Prostate gland (tissue), 2 donors: ENCODE results near the gene LGI1. TPM values are rescaled to one million over a fixed set of nuclear protein-coding genes. Genes with fewer than 3 reads are reported as not detected.

Source experiments
- DNase-seq: peaks from one replicate; pipeline ENCODE4 v3.0.0-alpha.2; 2019; ENCODE audit warnings: low spot score
- H3K27ac ChIP-seq, 2 donors: fragments of 200-600 bp; sonication (generic); 2 replicates each; pipeline ENCODE4 v1.5.1; 2017 to 2019
- H3K27me3 ChIP-seq: fragments of 200-600 bp; sonication (generic); replicated peaks from 2 replicates; pipeline ENCODE4 v1.5.1; 2019; ENCODE audit not compliant: insufficient read depth
- H3K36me3 ChIP-seq, 2 donors: fragments of 200-600 bp; sonication (generic); 1 replicate in 1 of 2; 2 replicates in 1 of 2; pipeline versions ENCODE4 v1.5.1 to v1.8.1; 2017 to 2019
- H3K4me1 ChIP-seq: fragments of 200-600 bp; sonication (generic); replicated peaks from 2 replicates; pipeline ENCODE4 v1.5.1; 2019
- H3K4me3 ChIP-seq, 2 donors: fragments of 200-600 bp; sonication (generic); 2 replicates each; pipeline ENCODE4 v1.5.1; 2017 to 2019
- H3K9me3 ChIP-seq: fragments of 200-600 bp; sonication (generic); 2 replicates; pipeline ENCODE4 v1.5.1; 2017
- POLR2A ChIP-seq: fragments of 450-650 bp; IDR thresholded peaks from one replicate; pipeline ENCODE4 v1.6.1; 2016; ENCODE audit warnings: antibody characterized with exemption, mild to moderate bottlenecking
- POLR2AphosphoS5 ChIP-seq: sonication (generic); formaldehyde crosslinking; IDR thresholded peaks from one replicate; pipeline ENCODE4 v1.6.1; 2017; ENCODE audit warnings: antibody characterized with exemption
- WGBS: methylation state at CpG from one replicate; pipeline ENCODE4 v1.1.5; 2018; 5-methylcytosine and 5-hydroxymethylcytosine counted together
- intact Hi-C: fragments of 100-400 bp; cut with DNase I; formaldehyde crosslinking; loops from one replicate; pipeline ENCODE4 v1.14.2; 2022
- total RNA-seq, 2 donors: library from RNA; depleted of rRNA; stranded (reverse); fragments of >200 nt; gene quantifications; one replicate each; pipeline ENCODE4 v1.1.0, GENCODE V29; 2016
- TF ChIP-seq, protein P1 (sequence below), 4 experiments: fragments of 200-600 bp in 2 of 4; fragments of 450-650 bp in 2 of 4; sonication (generic) in 2 of 4; IDR thresholded peaks; 1 replicate in 3 of 4; 2 replicates in 1 of 4; pipeline ENCODE4 v1.5.1; 2016 to 2019; ENCODE audit warnings: antibody characterized with exemption in 4 of 4, mild to moderate bottlenecking in 2 of 4, moderate library complexity in 2 of 4

The LGI1 gene
- total RNA-seq, 2 donors from 2014 or later: 0.23 to 0.91 TPM

DNA sequence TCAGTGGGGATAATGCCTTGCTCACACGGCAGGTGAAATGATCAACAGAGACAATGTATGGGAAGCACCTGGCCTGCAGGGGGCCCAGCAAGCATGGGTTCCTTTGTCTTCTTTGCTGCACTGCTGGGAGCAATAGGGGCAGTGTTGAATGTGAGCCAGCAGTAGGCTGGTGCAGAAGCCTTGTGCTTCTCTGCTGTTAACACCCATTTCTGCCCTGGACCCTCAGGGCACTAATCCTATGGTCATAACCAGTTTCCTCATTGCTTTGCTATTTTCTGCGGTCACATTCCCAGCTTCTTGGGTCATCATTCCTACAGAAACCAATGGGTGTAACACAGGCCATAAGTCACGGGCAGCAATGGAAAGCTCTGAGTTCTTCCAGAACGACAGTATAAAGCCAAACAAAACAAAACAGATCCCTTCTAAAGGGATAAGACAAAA is 10.9 kb upstream of the LGI1 start:
- Histone ChIP-seq H3K36me3 (no peaks in the 10 kb centered on the region), H3K27me3 (no peaks in the 10 kb centered on the region), H3K4me1 (no peaks in the 10 kb centered on the region), H3K9me3 (no peaks in the 10 kb centered on the region), H3K27ac (no peak overlapping the region), H3K4me3 (no peak overlapping the region)
- no peak for DNase-seq
- TF ChIP-seq POLR2A (no peak), POLR2AphosphoS5 (no peak)
- TF ChIP-seq, protein P1, sequence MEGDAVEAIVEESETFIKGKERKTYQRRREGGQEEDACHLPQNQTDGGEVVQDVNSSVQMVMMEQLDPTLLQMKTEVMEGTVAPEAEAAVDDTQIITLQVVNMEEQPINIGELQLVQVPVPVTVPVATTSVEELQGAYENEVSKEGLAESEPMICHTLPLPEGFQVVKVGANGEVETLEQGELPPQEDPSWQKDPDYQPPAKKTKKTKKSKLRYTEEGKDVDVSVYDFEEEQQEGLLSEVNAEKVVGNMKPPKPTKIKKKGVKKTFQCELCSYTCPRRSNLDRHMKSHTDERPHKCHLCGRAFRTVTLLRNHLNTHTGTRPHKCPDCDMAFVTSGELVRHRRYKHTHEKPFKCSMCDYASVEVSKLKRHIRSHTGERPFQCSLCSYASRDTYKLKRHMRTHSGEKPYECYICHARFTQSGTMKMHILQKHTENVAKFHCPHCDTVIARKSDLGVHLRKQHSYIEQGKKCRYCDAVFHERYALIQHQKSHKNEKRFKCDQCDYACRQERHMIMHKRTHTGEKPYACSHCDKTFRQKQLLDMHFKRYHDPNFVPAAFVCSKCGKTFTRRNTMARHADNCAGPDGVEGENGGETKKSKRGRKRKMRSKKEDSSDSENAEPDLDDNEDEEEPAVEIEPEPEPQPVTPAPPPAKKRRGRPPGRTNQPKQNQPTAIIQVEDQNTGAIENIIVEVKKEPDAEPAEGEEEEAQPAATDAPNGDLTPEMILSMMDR (IDR thresholded peaks at IDR 0.05): no peak
- intact Hi-C loops: no loop called here
- WGBS: 44% methylated on average over 4 of the region's 4 CpGs

DNA sequence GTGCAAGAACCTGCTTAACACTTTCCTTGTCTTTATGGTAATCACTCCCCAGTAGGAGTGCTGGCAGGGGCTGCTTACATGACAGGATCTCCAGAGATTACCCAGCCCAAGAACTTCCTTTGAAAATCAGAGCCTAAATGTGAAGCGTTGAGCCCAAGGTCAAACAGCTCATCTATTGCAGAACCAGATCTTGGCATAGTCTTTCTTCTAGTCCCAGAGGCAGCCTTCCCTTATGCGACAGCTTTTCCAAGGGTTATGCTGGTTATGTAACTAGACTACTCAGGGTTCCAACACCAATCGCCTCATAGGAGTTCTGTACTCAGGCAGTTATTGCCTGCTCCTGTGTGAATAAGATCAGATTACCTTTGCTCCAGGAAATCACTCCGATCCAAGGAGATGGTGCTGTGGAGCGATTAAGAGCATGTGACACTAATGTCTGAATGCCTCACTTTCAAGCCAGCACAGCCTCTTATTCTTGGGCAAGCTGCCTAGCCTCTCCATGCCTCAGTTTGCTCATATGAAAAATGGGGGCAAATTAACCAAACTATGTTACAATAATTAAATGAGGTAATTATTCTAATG is 8.4 kb upstream of the LGI1 start:
- no peak overlapping the region for H3K27ac ChIP-seq
- no peak for DNase-seq

DNA sequence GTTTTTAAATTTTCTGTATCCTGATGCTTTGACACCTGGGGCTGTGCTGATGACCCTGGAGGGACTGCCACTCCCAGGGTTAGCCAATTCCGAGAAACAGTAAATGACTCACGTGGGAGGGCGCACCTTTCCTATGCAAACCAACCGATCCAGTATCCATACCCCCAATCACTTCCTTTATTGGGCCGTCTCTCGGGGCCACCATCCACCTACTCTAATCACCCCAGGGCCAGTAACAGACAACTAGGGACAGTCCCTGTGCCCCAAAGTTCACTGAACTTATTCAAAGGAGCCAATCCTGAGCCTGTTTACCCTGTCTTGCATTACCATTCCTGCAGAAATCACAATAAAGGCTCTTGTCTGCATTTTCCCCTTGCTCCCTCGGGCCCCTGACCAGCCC is 6.6 kb upstream of the LGI1 start:
- Histone ChIP-seq H3K27me3 (no peaks in the 10 kb centered on the region), H3K27ac (no peak overlapping the region), H3K4me3 (no peak overlapping the region), H3K36me3 (no peaks in the 10 kb centered on the region), H3K4me1 (no peaks in the 10 kb centered on the region), H3K9me3 (no peaks in the 10 kb centered on the region)
- intact Hi-C loops: no loop called here
- WGBS: 46% methylated on average over 7 of the region's 7 CpGs
- DNase-seq: no peak
- TF ChIP-seq POLR2A: no peak
- TF ChIP-seq, protein P1 (IDR thresholded peaks at IDR 0.05): no peak
- TF ChIP-seq POLR2AphosphoS5: no peak

More for the DNA sequence above, 8.4 kb upstream of the LGI1 start:
- TF ChIP-seq POLR2A (no peak), POLR2AphosphoS5 (peak; percentile 35)
- H3K36me3 ChIP-seq: no peaks in the 10 kb centered on the region
- H3K9me3 ChIP-seq: no peaks in the 10 kb centered on the region
- no peak overlapping the region for H3K4me3 ChIP-seq
- no peaks in the 10 kb centered on the region for H3K27me3 ChIP-seq
- WGBS: 27% methylated on average over 5 of the region's 5 CpGs
- intact Hi-C loops: no loop called here
- H3K4me1 ChIP-seq: no peaks in the 10 kb centered on the region

DNA sequence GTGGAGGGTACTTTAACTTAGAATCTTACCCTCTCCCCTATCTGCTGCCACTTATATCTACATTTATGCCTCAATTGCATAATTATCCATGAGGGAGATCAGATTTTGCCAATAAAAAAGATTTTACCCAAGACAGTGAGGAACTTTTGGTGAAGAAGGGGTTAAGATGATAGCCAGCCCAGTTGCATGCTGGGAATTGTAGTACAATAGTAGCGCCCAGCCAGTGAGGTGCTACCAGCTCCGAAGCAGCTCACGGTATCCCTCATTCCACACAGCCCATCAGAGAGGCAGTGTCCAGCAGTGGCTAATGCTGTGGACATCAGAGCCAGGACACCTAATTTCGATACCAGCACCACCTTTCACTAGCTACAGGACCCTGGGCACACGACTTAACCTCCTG is 5.9 kb upstream of the LGI1 start:
- H3K4me3 ChIP-seq: no peak overlapping the region
- H3K36me3 ChIP-seq: no peaks in the 10 kb centered on the region
- H3K9me3 ChIP-seq: no peaks in the 10 kb centered on the region
- H3K4me1 ChIP-seq: no peaks in the 10 kb centered on the region
- WGBS: 17% methylated on average over 5 of the region's 5 CpGs
- no peak for DNase-seq
- peak; percentile 10 for TF ChIP-seq POLR2AphosphoS5
- TF ChIP-seq, protein P1 (IDR thresholded peaks at IDR 0.05): no peak
- no peaks in the 10 kb centered on the region for H3K27me3 ChIP-seq
- no peak overlapping the region for H3K27ac ChIP-seq
- intact Hi-C loops: no loop called here

DNA sequence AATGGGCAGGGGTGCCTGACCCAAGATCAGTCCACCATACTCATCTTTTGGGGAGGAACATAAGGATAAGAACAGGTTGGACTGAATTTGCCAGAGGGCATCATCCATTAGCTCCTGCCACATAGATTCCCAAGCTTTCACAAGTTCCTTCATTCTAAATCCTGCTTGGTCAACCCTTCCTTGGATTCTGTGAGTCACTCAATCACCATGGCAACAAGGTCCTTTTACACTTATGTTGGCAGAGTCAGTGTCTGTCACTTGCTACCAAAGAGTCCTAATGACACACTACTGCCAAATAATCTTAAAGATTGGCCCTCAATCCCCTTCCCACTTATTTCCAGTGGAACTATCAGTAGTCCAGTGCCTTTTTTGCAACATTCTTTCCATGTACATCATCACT is 5.0 kb upstream of the LGI1 start:
- no peaks in the 10 kb centered on the region for H3K4me1 ChIP-seq
- intact Hi-C loops: no loop called here

More for the DNA sequence above, 5.0 kb upstream of the LGI1 start:
- no peak overlapping the region for H3K4me3 ChIP-seq
- H3K9me3 ChIP-seq: no peaks in the 10 kb centered on the region
- no peak overlapping the region for H3K27ac ChIP-seq
- no peak for DNase-seq
- TF ChIP-seq POLR2A (no peak), POLR2AphosphoS5 (no peak)
- TF ChIP-seq, protein P1 (IDR thresholded peaks at IDR 0.05): no peak
- no peaks in the 10 kb centered on the region for H3K36me3 ChIP-seq
- no peaks in the 10 kb centered on the region for H3K27me3 ChIP-seq
